ENCODE results near the gene PPP1R36. TPM values are rescaled to one million over a fixed set of nuclear protein-coding genes. Genes with fewer than 3 reads are reported as not detected.

Gene PPP1R36
- total and polyA plus RNA-seq, 2 of the 8 experiments (the other 6 are each of a cell fraction or from before 2014, with no cell fraction given) = 0.39 to 0.93 TPM

DNA sequence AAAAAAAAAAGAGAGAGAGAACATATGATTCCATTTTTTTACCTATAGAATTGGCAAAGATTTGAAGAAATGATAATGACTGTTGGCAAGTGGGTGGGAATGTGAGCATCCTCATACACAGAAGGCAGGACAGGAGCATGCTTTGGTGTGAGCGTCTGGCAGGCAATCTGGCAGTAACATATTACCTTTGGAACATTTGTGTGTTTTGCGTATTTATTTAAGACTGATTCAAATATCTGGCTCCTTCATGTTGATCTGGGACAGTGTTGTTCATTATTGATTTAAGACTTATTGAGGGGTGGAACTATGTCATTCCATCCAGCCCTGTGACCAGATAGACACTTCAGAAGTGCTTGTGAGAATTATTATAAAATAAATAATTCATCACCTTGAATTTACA is 53.1 kb downstream of the PPP1R36 start:
- H2AFZ ChIP-seq (ENCODE audit: low read length) = no peak overlapping the region
- H3K4me1 ChIP-seq (replicated peaks in 1 of 4; ENCODE audit: control insufficient read depth in 3 of 4, insufficient read depth in 4 of 4, low read length in 3 of 4) = no peaks in the 10 kb centered on the region
- H4K8ac ChIP-seq (ENCODE audit: extremely low read depth, insufficient read depth, low read length) = no peak overlapping the region
- no peak overlapping the region for H3K4ac ChIP-seq (replicated peaks; ENCODE audit: insufficient read length, low read depth, low read length)
- no peaks in the 10 kb centered on the region for H3K79me2 ChIP-seq (ENCODE audit: control insufficient read depth in 1 of 2, insufficient read depth in 2 of 2, low read length in 2 of 2)
- no peak overlapping the region for H2AK5ac ChIP-seq (ENCODE audit: low read depth, low read length)
- no peaks in the 10 kb centered on the region for H3K23me2 ChIP-seq (ENCODE audit: low read depth, low read length)
- no peak overlapping the region for H3K27ac ChIP-seq (ENCODE audit: low read depth, low read length)
- H3K79me1 ChIP-seq (ENCODE audit: low read depth, low read length) = no peaks in the 10 kb centered on the region
- no peaks in the 10 kb centered on the region for H3K36me3 ChIP-seq (ENCODE audit: control insufficient read depth in 2 of 4, insufficient read depth in 4 of 4, low read length in 3 of 4)
- POLR2A ChIA-PET (ENCODE audit: partially characterized antibody) = interaction anchor here (2.1 kb wide), 1 partner anchor 12 kb away, joined by 5 read pairs; no protein-coding TSS in a partner anchor
- WGBS, 2 experiments (ENCODE audit: extremely low coverage in 1 of 2, insufficient coverage in 1 of 2, insufficient read length in 1 of 2, insufficient replicate concordance in 2 of 2, low coverage in 1 of 2, low lambda C conversion rate in 2 of 2, missing lambda C conversion rate in 1 of 2) = 97% methylated on average over 2 of the region's 2 CpGs; no CpG with 5 or more reads in 1 of the 2 experiments
- no peak overlapping the region for H3K9ac ChIP-seq (replicated peaks in 1 of 4; ENCODE audit: extremely low read depth in 1 of 4, low read depth in 3 of 4, low read length in 3 of 4)
- no peak overlapping the region for H3K4me2 ChIP-seq (ENCODE audit: insufficient read depth in 1 of 2, low read depth in 2 of 2, low read length in 2 of 2)
- no peak for DNase-seq (ENCODE audit: low read depth in 1 of 2, low spot score in 2 of 2)
- H2BK5ac ChIP-seq (ENCODE audit: low read depth, low read length) = no peak overlapping the region
- H4K20me1 ChIP-seq (replicated peaks in 1 of 2; ENCODE audit: control insufficient read depth in 1 of 2, insufficient read depth in 2 of 2, low read length in 2 of 2) = no peaks in the 10 kb centered on the region
- no peaks in the 10 kb centered on the region for H3K9me3 ChIP-seq (ENCODE audit: insufficient read depth in 2 of 2, low read depth in 1 of 2, low read length in 1 of 2)
- FAIRE-seq = no peak
- H2BK120ac ChIP-seq (replicated peaks; ENCODE audit: low read depth, low read length) = no peak overlapping the region
- H2BK12ac ChIP-seq (ENCODE audit: low read depth, low read length) = no peak overlapping the region
- no peak overlapping the region for H2BK20ac ChIP-seq (ENCODE audit: low read length)
- H4K5ac ChIP-seq (ENCODE audit: insufficient read length, low read depth, low read length) = no peak overlapping the region
- no peak overlapping the region for H3K18ac ChIP-seq (ENCODE audit: extremely low read depth, low read length)
- no peak for TF ChIP-seq TEAD4 (IDR thresholded peaks at IDR 0.05; ENCODE audit: low read depth, low read length)
- no peak for TF ChIP-seq POU5F1 (IDR thresholded peaks at IDR 0.05; ENCODE audit: low read depth, low read length)
- no peak for TF ChIP-seq GABPA (IDR thresholded peaks at IDR 0.05; ENCODE audit: borderline replicate concordance, insufficient read depth, low read length)
- no peak for TF ChIP-seq JUN (IDR thresholded peaks at IDR 0.05; ENCODE audit: low read depth, low read length)
- TF ChIP-seq, protein P1, sequence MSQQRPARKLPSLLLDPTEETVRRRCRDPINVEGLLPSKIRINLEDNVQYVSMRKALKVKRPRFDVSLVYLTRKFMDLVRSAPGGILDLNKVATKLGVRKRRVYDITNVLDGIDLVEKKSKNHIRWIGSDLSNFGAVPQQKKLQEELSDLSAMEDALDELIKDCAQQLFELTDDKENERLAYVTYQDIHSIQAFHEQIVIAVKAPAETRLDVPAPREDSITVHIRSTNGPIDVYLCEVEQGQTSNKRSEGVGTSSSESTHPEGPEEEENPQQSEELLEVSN (IDR thresholded peaks at IDR 0.05) = no peak
- no peak overlapping the region for H3K4me3 ChIP-seq (ENCODE audit: extremely low read depth in 1 of 4, insufficient read depth in 2 of 4, low read depth in 3 of 4, low read length in 4 of 4)
- H2BK15ac ChIP-seq (ENCODE audit: low read length) = no peak overlapping the region
- H4K91ac ChIP-seq (replicated peaks; ENCODE audit: insufficient read length, low read length) = no peak overlapping the region
- H3K14ac ChIP-seq (ENCODE audit: insufficient read length) = no peak overlapping the region
- H3K23ac ChIP-seq (ENCODE audit: insufficient read length) = no peak overlapping the region
- no peak overlapping the region for H3K56ac ChIP-seq (replicated peaks; ENCODE audit: insufficient read length, low read depth, low read length)
- H3K27me3 ChIP-seq (replicated peaks in 1 of 4; ENCODE audit: control insufficient read depth in 3 of 4, extremely low read depth in 1 of 4, insufficient read depth in 3 of 4, low read length in 3 of 4) = no peaks in the 10 kb centered on the region
- CTCF ChIA-PET (ENCODE audit: partially characterized antibody) = interaction anchor here (1.5 to 2.3 kb wide), 3 partner anchors 13 to 33 kb away, joined by 4 to 7 read pairs (median 6); no protein-coding TSS in a partner anchor
